ENCODE measurements around the gene RNF115. TPM values are rescaled to one million over a fixed set of nuclear protein-coding genes. Genes with fewer than 3 reads are reported as not detected.
"Not testable (repeated sequence)": the region's sequence is repeated elsewhere in the genome, so short reads cannot be mapped to it uniquely, and the experiment has no call there.

The RNF115 gene
- total RNA-seq, 4 donors from 2014 or later, result 37.8 to 46.3 (median 40.3) TPM

GRCh38 chr1:145799806-145800205 lies 24.1 kb downstream of the RNF115 start:
- no peaks in the 10 kb centered on the region for H3K9me3 ChIP-seq
- intact Hi-C loops (cut with DNase I), result no loop called here
- H3K4me1 ChIP-seq, result peaks cover 22 to 45% (median 34%) of the 10 kb centered on the region in 4 donors
- no peak overlapping the region for H3K4me3 ChIP-seq
- whole genome bisulfite sequencing, result 92% methylated on average over 2 of the region's 2 CpGs
- no peak overlapping the region for H3K27ac ChIP-seq (replicated peaks in 1 of 4)
- H3K27me3 ChIP-seq, result no peaks in the 10 kb centered on the region
- H3K36me3 ChIP-seq, result peaks cover 0 to 4% (median 2%) of the 10 kb centered on the region in 4 donors
- no peak for DNase-seq (ENCODE audit: extremely low spot score)
- TF ChIP-seq CTCF (IDR thresholded peaks at IDR 0.05) (no peak), POLR2A (IDR thresholded peaks at IDR 0.05; ENCODE audit: low read depth) (no peak), EP300 (IDR thresholded peaks at IDR 0.05) (no peak), POLR2AphosphoS5 (IDR thresholded peaks at IDR 0.05) (no peak)

- H3K27me3 ChIP-seq, result no peaks in the 10 kb centered on the region
- no peak for TF ChIP-seq EP300 (IDR thresholded peaks at IDR 0.05)
- TF ChIP-seq CTCF (IDR thresholded peaks at IDR 0.05), result no peak
- TF ChIP-seq POLR2AphosphoS5 (IDR thresholded peaks at IDR 0.05), result no peak
- TF ChIP-seq POLR2A (IDR thresholded peaks at IDR 0.05; ENCODE audit: low read depth), result no peak
- DNase-seq (ENCODE audit: extremely low spot score), result no peak
- no peak overlapping the region for H3K27ac ChIP-seq (replicated peaks in 1 of 4)
- peaks cover 0 to 20% (median 6%) of the 10 kb centered on the region in 4 donors for H3K36me3 ChIP-seq
- H3K4me3 ChIP-seq, result no peak overlapping the region
- peaks cover 0 to 14% (median 9%) of the 10 kb centered on the region in 4 donors for H3K4me1 ChIP-seq
- WGBS, result 4% methylated on average over 1 of the region's 1 CpG
- no peaks in the 10 kb centered on the region for H3K9me3 ChIP-seq
- intact Hi-C loops (cut with DNase I), result no loop called here
Measured at GRCh38 chr1:145796753-145797152, 27.1 kb downstream of the RNF115 start.

- WGBS, result 95% methylated on average over 10 of the region's 10 CpGs
Measured at GRCh38 chr1:145795257-145795881, 28.5 kb downstream of the RNF115 start.

GRCh38 chr1:145792484-145792883 lies 31.4 kb downstream of the RNF115 start:
- intact Hi-C loops (cut with DNase I), result no loop called here
- TF ChIP-seq EP300 (IDR thresholded peaks at IDR 0.05) (no peak), POLR2A (IDR thresholded peaks at IDR 0.05; ENCODE audit: low read depth) (no peak), CTCF (IDR thresholded peaks at IDR 0.05) (no peak), POLR2AphosphoS5 (IDR thresholded peaks at IDR 0.05) (no peak)
- no peaks in the 10 kb centered on the region for H3K27me3 ChIP-seq

More at GRCh38 chr1:145795257-145795881, 28.5 kb downstream of the RNF115 start:
- DNase-seq (ENCODE audit: extremely low spot score), result no peak
- intact Hi-C loops (cut with DNase I), result no loop called here
- no peak overlapping the region for H3K4me3 ChIP-seq
- H3K27me3 ChIP-seq, result no peaks in the 10 kb centered on the region
- H3K4me1 ChIP-seq, result peaks cover 0 to 3% (median under 1%) of the 10 kb centered on the region in 4 donors
- TF ChIP-seq POLR2A (IDR thresholded peaks at IDR 0.05; ENCODE audit: low read depth) (no peak), POLR2AphosphoS5 (IDR thresholded peaks at IDR 0.05) (no peak)
- H3K36me3 ChIP-seq, result peaks cover 0 to 20% (median 6%) of the 10 kb centered on the region in 4 donors
- H3K27ac ChIP-seq (replicated peaks in 1 of 4), result no peak overlapping the region
- no peaks in the 10 kb centered on the region for H3K9me3 ChIP-seq

GRCh38 chr1:145791860-145792259 lies 32.0 kb downstream of the RNF115 start:
- H3K27ac ChIP-seq (replicated peaks in 1 of 4); intact Hi-C loops (cut with DNase I); H3K9me3 ChIP-seq; DNase-seq (ENCODE audit: extremely low spot score); H3K4me3 ChIP-seq; H3K27me3 ChIP-seq; H3K4me1 ChIP-seq: not testable (repeated sequence)
- H3K36me3 ChIP-seq, result peaks cover 0 to 33% (median 11%) of the 10 kb centered on the region in 4 donors
- WGBS, result 75% methylated on average over 2 of the region's 2 CpGs

More at GRCh38 chr1:145792484-145792883, 31.4 kb downstream of the RNF115 start:
- Histone ChIP-seq H3K36me3 (peaks cover 0 to 33% (median 11%) of the 10 kb centered on the region in 4 donors), H3K27ac (replicated peaks in 1 of 4) (no peak overlapping the region), H3K4me1 (no peaks in the 10 kb centered on the region), H3K4me3 (no peak overlapping the region), H3K9me3 (no peaks in the 10 kb centered on the region)
- no peak for DNase-seq (ENCODE audit: extremely low spot score)
- 94% methylated on average over 1 of the region's 1 CpG for WGBS

Measured in esophagus muscularis mucosa (tissue), 4 donors.